Testis (tissue), 3 donors: ENCODE results near the gene PRRG1. TPM values are rescaled to one million over a fixed set of nuclear protein-coding genes. Genes with fewer than 3 reads are reported as not detected.
"Not testable (repeated sequence)": the region's sequence is repeated elsewhere in the genome, so short reads cannot be mapped to it uniquely, and the experiment has no call there.

Experiments used
- DNase-seq: peaks from one replicate; pipeline ENCODE4 v3.0.0-alpha.2; 2019
- H3K27ac ChIP-seq, 2 donors: fragments of 200-600 bp; sonication (generic); one replicate each; pipeline ENCODE4 v1.5.1; 2019
- H3K27me3 ChIP-seq: fragments of 200-600 bp; sonication (generic); one replicate; pipeline ENCODE4 v1.5.1; 2019
- H3K36me3 ChIP-seq: fragments of 200-600 bp; sonication (generic); one replicate; pipeline ENCODE4 v1.5.1; 2017; ENCODE audit warnings: low read depth; ENCODE audit errors: missing control alignments
- H3K4me1 ChIP-seq: fragments of 200-600 bp; sonication (generic); one replicate; pipeline ENCODE4 v1.5.1; 2019
- H3K4me3 ChIP-seq, 2 donors: fragments of 200-600 bp; sonication (generic); one replicate each; pipeline ENCODE4 v1.5.1; 2017 to 2019
- H3K9me3 ChIP-seq: fragments of 200-600 bp; sonication (generic); one replicate; pipeline ENCODE4 v1.5.1; 2017
- POLR2A ChIP-seq: fragments of 450-650 bp; IDR thresholded peaks from one replicate; pipeline ENCODE4 v1.6.1; 2017; ENCODE audit warnings: antibody characterized with exemption, mild to moderate bottlenecking, moderate library complexity
- WGBS, 2 donors: methylation state at CpG; one replicate each; pipeline ENCODE4 v1.1.5; 2018; 5-methylcytosine and 5-hydroxymethylcytosine counted together
- intact Hi-C: fragments of 100-400 bp; cut with DNase I; formaldehyde crosslinking; loops from one replicate; pipeline ENCODE4 v1.15.1; 2023; ENCODE audit warnings: low total_unique reads
- polyA plus RNA-seq: library from polyadenylated mRNA; stranded (reverse); fragments of 350-450 nt; fragmentation: Illumina TruSeq; extraction: RNeasy Lipid Tissue Mini Kit (QIAGEN cat#74804); gene quantifications from one replicate; pipeline ENCODE4 v1.2.3, GENCODE V29; 2014; ENCODE audit warnings: low read depth, low replicate concordance; ENCODE audit not compliant: insufficient read depth
- total RNA-seq, 2 donors: library from RNA; depleted of rRNA; stranded (reverse); fragments of >200 nt; gene quantifications; one replicate each; pipeline ENCODE4 v1.2.3, GENCODE V29; 2016
- TF ChIP-seq, protein P1 (sequence below), 3 experiments: fragments of 450-650 bp in 2 of 3; fragments of 200-600 bp in 1 of 3; sonication (generic) in 1 of 3; IDR thresholded peaks; one replicate each; pipeline ENCODE4 v1.5.1; 2016 to 2019; ENCODE audit warnings: antibody characterized with exemption in 3 of 3, mild to moderate bottlenecking in 2 of 3, moderate library complexity in 1 of 3

Gene PRRG1
- total and polyA plus RNA-seq, 3 donors from 2014 or later: 3.1 to 4.9 (median 3.3) TPM

- intact Hi-C loops: no loop called here
- no peak for TF ChIP-seq POLR2A
- TF ChIP-seq, protein P1, sequence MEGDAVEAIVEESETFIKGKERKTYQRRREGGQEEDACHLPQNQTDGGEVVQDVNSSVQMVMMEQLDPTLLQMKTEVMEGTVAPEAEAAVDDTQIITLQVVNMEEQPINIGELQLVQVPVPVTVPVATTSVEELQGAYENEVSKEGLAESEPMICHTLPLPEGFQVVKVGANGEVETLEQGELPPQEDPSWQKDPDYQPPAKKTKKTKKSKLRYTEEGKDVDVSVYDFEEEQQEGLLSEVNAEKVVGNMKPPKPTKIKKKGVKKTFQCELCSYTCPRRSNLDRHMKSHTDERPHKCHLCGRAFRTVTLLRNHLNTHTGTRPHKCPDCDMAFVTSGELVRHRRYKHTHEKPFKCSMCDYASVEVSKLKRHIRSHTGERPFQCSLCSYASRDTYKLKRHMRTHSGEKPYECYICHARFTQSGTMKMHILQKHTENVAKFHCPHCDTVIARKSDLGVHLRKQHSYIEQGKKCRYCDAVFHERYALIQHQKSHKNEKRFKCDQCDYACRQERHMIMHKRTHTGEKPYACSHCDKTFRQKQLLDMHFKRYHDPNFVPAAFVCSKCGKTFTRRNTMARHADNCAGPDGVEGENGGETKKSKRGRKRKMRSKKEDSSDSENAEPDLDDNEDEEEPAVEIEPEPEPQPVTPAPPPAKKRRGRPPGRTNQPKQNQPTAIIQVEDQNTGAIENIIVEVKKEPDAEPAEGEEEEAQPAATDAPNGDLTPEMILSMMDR (IDR thresholded peaks at IDR 0.05): no peak
- WGBS, 2 donors: 95% methylated on average over 29 of the region's 34 CpGs; no CpG with 5 or more reads in 1 of the 2 donors
- Histone ChIP-seq H3K4me3 (no peak overlapping the region), H3K27ac (no peak overlapping the region), H3K27me3 (no peaks in the 10 kb centered on the region), H3K9me3 (no peaks in the 10 kb centered on the region), H3K4me1 (no peaks in the 10 kb centered on the region), H3K36me3 (no peaks in the 10 kb centered on the region)
- DNase-seq: no peak
Observed at GRCh38 chrX:37491686-37492085, 142.5 kb downstream of the PRRG1 start.

DNA sequence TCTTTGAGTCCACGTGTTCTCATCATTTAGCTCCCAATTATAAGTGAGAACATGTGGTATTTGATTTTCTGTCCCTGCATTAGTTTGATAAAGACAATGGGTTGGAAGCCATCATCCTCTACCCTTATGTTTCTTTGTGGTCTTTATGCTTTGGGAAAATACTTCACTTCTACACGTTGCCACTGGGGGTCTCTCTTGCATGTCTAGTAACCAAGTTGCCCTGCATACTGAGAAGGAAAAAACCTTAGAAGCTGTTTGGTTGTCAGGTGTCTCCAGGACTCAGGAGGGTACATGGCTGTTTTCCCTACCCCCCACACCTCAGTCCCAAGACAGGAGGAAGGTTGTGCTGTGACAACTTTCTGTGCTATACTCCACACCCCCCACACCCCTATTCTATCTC is 146.6 kb downstream of the PRRG1 start:
- H3K4me1 ChIP-seq, H3K27ac ChIP-seq, intact Hi-C loops, H3K4me3 ChIP-seq, DNase-seq, H3K36me3 ChIP-seq, H3K27me3 ChIP-seq, H3K9me3 ChIP-seq: not testable (repeated sequence)
- WGBS, 2 donors: 13 to 38% methylated on average over 1 to 2 of the region's 2 CpGs

- H3K36me3 ChIP-seq, H3K27ac ChIP-seq, H3K4me1 ChIP-seq, intact Hi-C loops, H3K4me3 ChIP-seq, H3K27me3 ChIP-seq, DNase-seq, H3K9me3 ChIP-seq: not testable (repeated sequence)
- WGBS, 2 donors: 78 to 92% methylated on average over 1 of the region's 1 CpG
Observed at GRCh38 chrX:37497126-37497525, 148.0 kb downstream of the PRRG1 start.

- H3K9me3 ChIP-seq: not testable (repeated sequence)
Observed at GRCh38 chrX:37498323-37498722, 149.2 kb downstream of the PRRG1 start.

GRCh38 chrX:37499649-37500048 is 150.5 kb downstream of the PRRG1 start:
- H3K9me3 ChIP-seq, H3K36me3 ChIP-seq, DNase-seq, H3K4me3 ChIP-seq, H3K4me1 ChIP-seq, intact Hi-C loops, H3K27ac ChIP-seq, H3K27me3 ChIP-seq: not testable (repeated sequence)
- 87 to 90% methylated on average over 3 to 4 of the region's 4 CpGs for WGBS, 2 donors

More at GRCh38 chrX:37498323-37498722, 149.2 kb downstream of the PRRG1 start:
- intact Hi-C loops, H3K4me1 ChIP-seq, H3K27me3 ChIP-seq, H3K27ac ChIP-seq, DNase-seq, H3K36me3 ChIP-seq, H3K4me3 ChIP-seq: not testable (repeated sequence)

DNA sequence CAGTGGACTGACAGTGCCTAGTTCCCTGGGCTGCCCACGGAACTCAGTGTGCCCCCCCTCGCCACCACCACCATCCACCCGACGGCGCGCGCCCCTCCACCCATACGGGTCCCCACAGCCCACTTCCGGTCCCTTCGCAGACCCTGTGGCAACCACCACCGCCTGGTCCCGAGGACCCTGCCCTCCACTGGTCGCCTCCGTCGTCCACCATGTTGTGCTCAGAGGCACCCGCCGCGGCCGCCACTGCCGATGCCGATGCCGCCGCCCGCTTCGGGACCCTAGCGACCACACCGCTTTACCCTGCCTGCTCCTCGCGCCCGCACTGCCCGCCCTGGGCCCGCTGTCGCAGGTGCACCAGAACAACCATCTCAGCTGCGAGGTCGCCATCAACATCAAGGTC is 155.8 kb downstream of the PRRG1 start:
- no peaks in the 10 kb centered on the region for H3K36me3 ChIP-seq
- no peaks in the 10 kb centered on the region for H3K27me3 ChIP-seq
- no peak overlapping the region for H3K4me3 ChIP-seq
- 60 to 84% methylated on average over 1 to 35 of the region's 35 CpGs for WGBS, 2 donors
- intact Hi-C loops: no loop called here
- H3K27ac ChIP-seq: no peak overlapping the region
- H3K4me1 ChIP-seq: no peaks in the 10 kb centered on the region
- TF ChIP-seq, protein P1 (IDR thresholded peaks at IDR 0.05): no peak
- no peak for TF ChIP-seq POLR2A
- H3K9me3 ChIP-seq: no peaks in the 10 kb centered on the region
- no peak for DNase-seq

Other genes starting within 250 kb of the PRRG1 start
- gene LANCL3, start 222.3 kb downstream of the PRRG1 start, total RNA-seq: 1 to 10 TPM; 1.0 to 1.1 TPM
- 0.67 TPM for gene LANCL3, start 222.3 kb downstream of the PRRG1 start, polyA plus RNA-seq